Endothelial cell of hepatic sinusoid (primary cell): Measurements from ENCODE around the gene CRADD.
"Not testable (repeated sequence)": the region's sequence is repeated elsewhere in the genome, so short reads cannot be mapped to it uniquely, and the experiment has no call there.

Experiments used
- in situ Hi-C: cut with HindIII; loops from 2 replicates; pipeline ENCODE4 v1.10.0; 2017; ENCODE audit warnings: low sequenced_read_pairs

CRADD gene

GRCh38 chr12:93677195-93678064 lies at the start of gene CRADD:
Gene CRADD, plus strand, starts transcription at chr12:93677375.
- in situ Hi-C loops, result no loop called here

- in situ Hi-C loops, result no loop called here
Observed at GRCh38 chr12:93632383-93632782, 44.8 kb upstream of the CRADD start.

DNA sequence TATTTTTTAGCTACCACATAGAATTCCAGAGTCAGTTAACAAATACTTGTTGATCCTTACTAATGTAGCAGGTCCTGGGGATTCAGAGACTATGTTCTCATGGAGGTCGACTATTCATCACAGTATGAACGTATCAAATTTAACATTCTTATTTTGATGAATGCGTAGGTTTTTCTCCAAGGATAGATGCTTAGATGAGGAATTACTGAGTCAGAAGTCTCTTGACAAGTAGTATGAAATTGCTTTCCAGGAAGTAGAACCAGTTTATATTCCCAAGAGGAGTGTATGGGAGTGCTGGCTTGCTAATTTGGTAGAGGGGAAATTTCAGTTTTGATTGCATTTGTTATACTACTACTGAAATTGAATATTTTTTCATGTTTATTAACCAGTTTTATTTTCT lies 42.8 kb upstream of the CRADD start:
- in situ Hi-C loops, result no loop called here

- in situ Hi-C loops, result no loop called here
Observed at GRCh38 chr12:93636708-93637107, 40.5 kb upstream of the CRADD start.

GRCh38 chr12:93638095-93638494 lies 39.1 kb upstream of the CRADD start:
- in situ Hi-C loops, result no loop called here

GRCh38 chr12:93638954-93639353 lies 38.2 kb upstream of the CRADD start:
- in situ Hi-C loops, result no loop called here

GRCh38 chr12:93639406-93639805 lies 37.8 kb upstream of the CRADD start:
- in situ Hi-C loops, result no loop called here

DNA sequence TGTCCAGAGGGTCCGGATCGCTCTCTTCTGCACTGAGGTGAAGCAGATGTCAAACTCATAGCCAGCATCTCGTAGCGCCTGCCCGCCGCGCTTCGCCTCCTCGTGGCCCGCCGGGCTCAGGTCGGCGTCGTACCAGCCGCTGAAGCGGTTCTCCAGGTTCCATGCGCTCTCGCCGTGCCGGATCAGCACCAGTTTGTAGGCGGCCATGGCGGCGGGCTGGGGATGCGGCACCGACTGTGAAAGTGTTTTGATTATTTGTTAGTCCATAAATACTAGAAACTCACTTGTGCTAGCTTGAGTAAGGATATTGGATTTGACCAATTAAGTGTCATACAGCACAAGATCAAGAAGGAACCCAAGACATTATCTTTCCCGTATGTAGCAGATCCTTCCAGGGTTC lies 35.8 kb upstream of the CRADD start:
- in situ Hi-C loops, result not testable (repeated sequence)

DNA sequence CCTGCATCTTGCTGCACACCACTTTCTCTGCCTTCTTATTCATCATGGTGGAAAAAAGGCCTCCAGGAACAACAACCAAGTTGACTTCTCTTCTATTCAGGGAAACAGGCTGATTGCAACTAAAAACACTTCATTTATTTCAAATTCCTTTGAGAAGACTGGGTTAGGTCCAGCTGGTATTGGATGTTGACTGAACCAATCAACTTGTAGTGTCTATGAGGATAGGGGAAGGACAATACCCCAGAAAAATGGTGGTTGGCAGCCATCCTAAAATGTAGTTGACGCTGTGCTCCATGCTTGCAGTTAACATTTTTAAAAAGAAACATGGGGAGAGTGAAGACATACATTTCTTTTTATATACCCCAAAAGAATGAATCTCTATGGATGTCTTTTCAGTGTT lies 34.4 kb upstream of the CRADD start:
- in situ Hi-C loops, result no loop called here

- in situ Hi-C loops, result no loop called here
Observed at GRCh38 chr12:93645702-93646101, 31.5 kb upstream of the CRADD start.

GRCh38 chr12:93650626-93651025 lies 26.5 kb upstream of the CRADD start:
- in situ Hi-C loops, result no loop called here

- in situ Hi-C loops, result no loop called here
Observed at GRCh38 chr12:93653079-93653478, 24.1 kb upstream of the CRADD start.

GRCh38 chr12:93653712-93654111 lies 23.5 kb upstream of the CRADD start:
- in situ Hi-C loops, result no loop called here

GRCh38 chr12:93654421-93654820 lies 22.8 kb upstream of the CRADD start:
- in situ Hi-C loops, result no loop called here

GRCh38 chr12:93657071-93657470 lies 20.1 kb upstream of the CRADD start:
- in situ Hi-C loops, result no loop called here

DNA sequence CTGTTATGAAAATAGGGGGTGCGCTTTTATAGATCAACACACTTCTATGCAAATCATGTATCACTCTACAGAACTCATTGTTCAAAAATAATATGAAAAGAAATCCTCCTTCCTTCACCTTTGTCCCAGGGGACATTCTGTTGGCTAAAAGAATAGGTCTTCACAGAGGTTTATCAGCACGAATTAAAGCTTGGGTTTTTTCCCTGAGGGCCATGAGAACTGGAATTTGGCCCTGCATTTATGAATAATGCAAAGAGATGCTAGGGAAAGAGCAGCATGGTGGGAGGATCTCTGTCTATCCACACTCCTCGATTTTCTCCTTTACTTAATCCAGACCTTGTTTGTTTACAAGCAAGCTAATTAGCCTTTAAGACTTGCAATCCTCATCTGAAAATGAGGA lies 16.2 kb upstream of the CRADD start:
- in situ Hi-C loops, result no loop called here

GRCh38 chr12:93663006-93663728 lies 14.0 kb upstream of the CRADD start:
- in situ Hi-C loops, result no loop called here

GRCh38 chr12:93663729-93664084 lies 13.5 kb upstream of the CRADD start:
- in situ Hi-C loops, result no loop called here

GRCh38 chr12:93664573-93665138 lies 12.5 kb upstream of the CRADD start:
- in situ Hi-C loops, result no loop called here

GRCh38 chr12:93667672-93668071 lies 9.5 kb upstream of the CRADD start:
- in situ Hi-C loops, result no loop called here

DNA sequence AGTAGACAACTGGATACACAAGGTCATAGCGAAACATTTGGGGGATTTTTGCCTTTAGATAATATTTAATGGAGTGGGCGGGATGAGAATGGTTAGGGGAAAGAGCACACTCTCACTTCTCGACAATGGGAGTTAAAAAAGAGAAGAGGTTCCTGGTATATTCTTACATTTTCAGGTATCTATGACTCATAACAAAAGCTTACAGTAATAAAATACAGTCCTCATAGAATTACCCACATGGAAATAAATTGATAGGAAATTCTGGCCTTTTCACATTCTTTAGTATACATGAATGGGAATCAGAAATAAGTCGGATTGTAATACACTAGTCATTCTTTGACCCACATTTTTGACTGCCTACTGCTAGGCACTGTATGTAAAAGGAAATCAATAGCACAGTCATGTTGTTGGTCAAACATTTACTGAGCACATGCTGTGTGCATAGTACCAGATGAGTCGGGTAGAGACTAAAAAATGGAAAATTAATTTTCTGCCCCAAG lies 8.2 kb upstream of the CRADD start:
- in situ Hi-C loops, result no loop called here

DNA sequence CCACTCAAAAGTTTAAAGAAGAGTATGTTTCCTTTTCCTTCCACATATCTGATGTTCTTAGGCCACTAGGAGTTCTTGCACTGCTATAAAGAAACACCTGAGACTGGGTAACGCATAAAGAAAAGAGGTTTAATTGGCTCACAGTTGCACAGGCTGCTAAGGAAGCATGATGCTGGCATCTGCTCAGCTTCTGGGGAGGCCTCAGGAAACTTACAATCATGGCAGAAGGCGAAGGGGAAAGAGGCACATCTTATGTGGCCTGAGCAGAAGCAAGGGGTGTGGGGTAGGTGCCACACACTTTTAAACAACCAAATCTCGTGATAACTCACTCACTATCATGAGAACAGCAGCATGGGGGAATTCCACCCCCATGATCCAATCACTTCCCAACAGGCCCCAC lies 7.7 kb upstream of the CRADD start:
- in situ Hi-C loops, result no loop called here
